HL-60 (cell line): Measurements from ENCODE around the gene ACADM.

Source experiments
- GABPA ChIP-seq: IDR thresholded peaks from 2 replicates; pipeline ENCODE4 v1.6.1; 2012; ENCODE audit warnings: low read depth
- TF ChIP-seq, protein P1 (sequence below): IDR thresholded peaks from one replicate; pipeline ENCODE4 v1.5.1; 2011; ENCODE audit warnings: low read length, control low read depth, inconsistent platforms; ENCODE audit not compliant: insufficient read depth
- TF ChIP-seq, protein P2 (sequence below): IDR thresholded peaks from 2 replicates; pipeline ENCODE4 v1.6.1; 2012; ENCODE audit warnings: low read depth; ENCODE audit not compliant: insufficient replicate concordance

DNA sequence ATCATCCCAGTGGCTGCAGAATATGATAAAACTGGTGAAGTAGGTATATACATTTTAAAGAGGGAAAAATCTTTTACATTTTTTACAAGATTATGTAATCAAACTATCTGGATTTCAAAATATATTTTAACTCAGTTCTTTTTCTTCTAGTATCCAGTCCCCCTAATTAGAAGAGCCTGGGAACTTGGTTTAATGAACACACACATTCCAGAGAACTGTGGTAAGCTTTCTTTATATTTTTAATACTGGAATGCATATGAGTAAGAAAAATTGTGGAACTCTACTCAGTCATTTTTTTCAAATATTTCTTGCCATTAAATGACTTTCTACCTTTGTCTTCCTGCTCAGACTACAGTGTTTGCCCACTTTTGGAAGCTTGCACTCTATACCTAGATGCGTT lies 8.2 kb downstream of the ACADM start:
- TF ChIP-seq, protein P1, sequence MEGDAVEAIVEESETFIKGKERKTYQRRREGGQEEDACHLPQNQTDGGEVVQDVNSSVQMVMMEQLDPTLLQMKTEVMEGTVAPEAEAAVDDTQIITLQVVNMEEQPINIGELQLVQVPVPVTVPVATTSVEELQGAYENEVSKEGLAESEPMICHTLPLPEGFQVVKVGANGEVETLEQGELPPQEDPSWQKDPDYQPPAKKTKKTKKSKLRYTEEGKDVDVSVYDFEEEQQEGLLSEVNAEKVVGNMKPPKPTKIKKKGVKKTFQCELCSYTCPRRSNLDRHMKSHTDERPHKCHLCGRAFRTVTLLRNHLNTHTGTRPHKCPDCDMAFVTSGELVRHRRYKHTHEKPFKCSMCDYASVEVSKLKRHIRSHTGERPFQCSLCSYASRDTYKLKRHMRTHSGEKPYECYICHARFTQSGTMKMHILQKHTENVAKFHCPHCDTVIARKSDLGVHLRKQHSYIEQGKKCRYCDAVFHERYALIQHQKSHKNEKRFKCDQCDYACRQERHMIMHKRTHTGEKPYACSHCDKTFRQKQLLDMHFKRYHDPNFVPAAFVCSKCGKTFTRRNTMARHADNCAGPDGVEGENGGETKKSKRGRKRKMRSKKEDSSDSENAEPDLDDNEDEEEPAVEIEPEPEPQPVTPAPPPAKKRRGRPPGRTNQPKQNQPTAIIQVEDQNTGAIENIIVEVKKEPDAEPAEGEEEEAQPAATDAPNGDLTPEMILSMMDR: no peak
- TF ChIP-seq, protein P2, sequence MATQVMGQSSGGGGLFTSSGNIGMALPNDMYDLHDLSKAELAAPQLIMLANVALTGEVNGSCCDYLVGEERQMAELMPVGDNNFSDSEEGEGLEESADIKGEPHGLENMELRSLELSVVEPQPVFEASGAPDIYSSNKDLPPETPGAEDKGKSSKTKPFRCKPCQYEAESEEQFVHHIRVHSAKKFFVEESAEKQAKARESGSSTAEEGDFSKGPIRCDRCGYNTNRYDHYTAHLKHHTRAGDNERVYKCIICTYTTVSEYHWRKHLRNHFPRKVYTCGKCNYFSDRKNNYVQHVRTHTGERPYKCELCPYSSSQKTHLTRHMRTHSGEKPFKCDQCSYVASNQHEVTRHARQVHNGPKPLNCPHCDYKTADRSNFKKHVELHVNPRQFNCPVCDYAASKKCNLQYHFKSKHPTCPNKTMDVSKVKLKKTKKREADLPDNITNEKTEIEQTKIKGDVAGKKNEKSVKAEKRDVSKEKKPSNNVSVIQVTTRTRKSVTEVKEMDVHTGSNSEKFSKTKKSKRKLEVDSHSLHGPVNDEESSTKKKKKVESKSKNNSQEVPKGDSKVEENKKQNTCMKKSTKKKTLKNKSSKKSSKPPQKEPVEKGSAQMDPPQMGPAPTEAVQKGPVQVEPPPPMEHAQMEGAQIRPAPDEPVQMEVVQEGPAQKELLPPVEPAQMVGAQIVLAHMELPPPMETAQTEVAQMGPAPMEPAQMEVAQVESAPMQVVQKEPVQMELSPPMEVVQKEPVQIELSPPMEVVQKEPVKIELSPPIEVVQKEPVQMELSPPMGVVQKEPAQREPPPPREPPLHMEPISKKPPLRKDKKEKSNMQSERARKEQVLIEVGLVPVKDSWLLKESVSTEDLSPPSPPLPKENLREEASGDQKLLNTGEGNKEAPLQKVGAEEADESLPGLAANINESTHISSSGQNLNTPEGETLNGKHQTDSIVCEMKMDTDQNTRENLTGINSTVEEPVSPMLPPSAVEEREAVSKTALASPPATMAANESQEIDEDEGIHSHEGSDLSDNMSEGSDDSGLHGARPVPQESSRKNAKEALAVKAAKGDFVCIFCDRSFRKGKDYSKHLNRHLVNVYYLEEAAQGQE: no peak
- no peak for TF ChIP-seq GABPA
